ENCODE results near the gene MYL9. TPM values are rescaled to one million over a fixed set of nuclear protein-coding genes. Genes with fewer than 3 reads are reported as not detected.
A peak's percentile ranks its signal among the peaks of the same experiment; 100 is the strongest.

The MYL9 gene
- total RNA-seq, 1 experiment from 2014 or later, result 382 TPM

DNA sequence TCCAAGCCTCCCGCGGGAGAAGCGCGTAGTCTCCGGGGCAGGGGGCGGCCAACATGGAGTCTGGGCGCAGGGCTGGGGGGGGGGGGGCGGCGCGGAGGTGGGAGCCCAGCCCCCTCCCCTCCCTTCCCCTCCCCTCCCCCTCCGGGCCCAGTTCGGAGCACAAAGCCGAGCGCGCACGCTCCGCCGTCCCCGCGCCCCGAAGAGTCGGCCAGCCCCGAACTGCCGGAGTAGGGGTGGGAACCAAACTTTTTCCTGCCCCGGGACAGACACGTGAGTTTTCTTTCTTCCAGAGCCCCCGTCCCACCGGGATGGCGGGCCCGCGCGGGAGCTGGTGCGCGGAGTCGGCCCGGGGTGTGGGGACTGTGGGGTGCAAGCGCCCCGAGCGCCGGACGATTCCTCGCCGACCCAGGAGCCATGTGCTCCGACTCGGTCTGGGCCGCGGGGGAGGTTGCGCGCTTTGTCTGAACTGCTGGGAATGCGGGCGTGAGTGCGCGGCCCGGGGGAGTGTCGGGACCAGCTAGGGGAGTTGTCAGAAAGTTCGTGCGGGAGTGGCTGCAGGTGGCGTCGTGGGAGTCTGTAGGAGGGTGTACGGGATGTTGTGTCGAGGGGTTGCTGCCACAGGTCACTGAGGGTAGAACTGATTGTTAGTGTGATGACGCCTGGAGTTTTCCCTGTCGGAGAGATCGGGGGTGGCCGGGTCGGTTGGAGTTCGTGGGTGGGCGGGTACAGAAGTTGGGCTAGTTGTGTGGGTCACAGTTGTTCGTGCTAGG, 33.2 kb downstream of the MYL9 start:
- H3K4me3 ChIP-seq (ENCODE audit: low read depth, low read length), result peak overlapping the region; percentile 82
- peaks cover 29% of the 10 kb centered on the region for H3K4me1 ChIP-seq
- peak; percentile 89 to 90 for DNase-seq
- peaks cover 9% of the 10 kb centered on the region for H3K36me3 ChIP-seq (ENCODE audit: control insufficient read depth, insufficient read depth, low read length)
- Mint-ChIP-seq H3K27ac (ENCODE audit: unreplicated experiment) (peak overlapping the region; percentile 62), H3K4me3 (ENCODE audit: unreplicated experiment) (peak overlapping the region; percentile 79), H3K9me3 (ENCODE audit: unreplicated experiment) (no peaks in the 10 kb centered on the region), H3K36me3 (ENCODE audit: insufficient read depth, unreplicated experiment) (peaks cover 27% of the 10 kb centered on the region), H3K27me3 (ENCODE audit: insufficient read depth, unreplicated experiment) (no peaks in the 10 kb centered on the region), H3K4me1 (ENCODE audit: low read depth, unreplicated experiment) (peaks cover 12% of the 10 kb centered on the region)
- ChIA-PET CTCF (interaction anchor here (0.8 to 3.2 kb wide), 6 partner anchors 14 to 180 kb away, joined by 3 to 31 read pairs (median 6); partner anchors contain the start of gene RAB5IF), POLR2A (interaction anchor here (0.5 to 1.4 kb wide), 6 partner anchors 14 to 617 kb away, joined by 3 to 16 read pairs (median 6); partner anchors contain the start of gene RAB5IF)
- TF ChIP-seq, protein P1, sequence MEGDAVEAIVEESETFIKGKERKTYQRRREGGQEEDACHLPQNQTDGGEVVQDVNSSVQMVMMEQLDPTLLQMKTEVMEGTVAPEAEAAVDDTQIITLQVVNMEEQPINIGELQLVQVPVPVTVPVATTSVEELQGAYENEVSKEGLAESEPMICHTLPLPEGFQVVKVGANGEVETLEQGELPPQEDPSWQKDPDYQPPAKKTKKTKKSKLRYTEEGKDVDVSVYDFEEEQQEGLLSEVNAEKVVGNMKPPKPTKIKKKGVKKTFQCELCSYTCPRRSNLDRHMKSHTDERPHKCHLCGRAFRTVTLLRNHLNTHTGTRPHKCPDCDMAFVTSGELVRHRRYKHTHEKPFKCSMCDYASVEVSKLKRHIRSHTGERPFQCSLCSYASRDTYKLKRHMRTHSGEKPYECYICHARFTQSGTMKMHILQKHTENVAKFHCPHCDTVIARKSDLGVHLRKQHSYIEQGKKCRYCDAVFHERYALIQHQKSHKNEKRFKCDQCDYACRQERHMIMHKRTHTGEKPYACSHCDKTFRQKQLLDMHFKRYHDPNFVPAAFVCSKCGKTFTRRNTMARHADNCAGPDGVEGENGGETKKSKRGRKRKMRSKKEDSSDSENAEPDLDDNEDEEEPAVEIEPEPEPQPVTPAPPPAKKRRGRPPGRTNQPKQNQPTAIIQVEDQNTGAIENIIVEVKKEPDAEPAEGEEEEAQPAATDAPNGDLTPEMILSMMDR (IDR thresholded peaks at IDR 0.05; ENCODE audit: insufficient read depth in 1 of 2, low read depth in 1 of 2, low read length in 1 of 2, severe bottlenecking in 1 of 2, unreplicated experiment in 1 of 2), result peak in 1 of 2 experiments; percentile 25
- BruUV-seq (replicated peaks), result no TSS peak
- intact Hi-C loops (cut with micrococcal nuclease; ENCODE audit: unreplicated experiment), result loop anchor here (1.0 kb wide), 2 partner anchors 18 to 31 kb away; partner anchors contain the start of gene RAB5IF
- no peaks in the 10 kb centered on the region for H3K27me3 ChIP-seq (replicated peaks; ENCODE audit: control insufficient read depth, insufficient read depth, low read length)
- H3K9me3 ChIP-seq, result no peaks in the 10 kb centered on the region

DNA sequence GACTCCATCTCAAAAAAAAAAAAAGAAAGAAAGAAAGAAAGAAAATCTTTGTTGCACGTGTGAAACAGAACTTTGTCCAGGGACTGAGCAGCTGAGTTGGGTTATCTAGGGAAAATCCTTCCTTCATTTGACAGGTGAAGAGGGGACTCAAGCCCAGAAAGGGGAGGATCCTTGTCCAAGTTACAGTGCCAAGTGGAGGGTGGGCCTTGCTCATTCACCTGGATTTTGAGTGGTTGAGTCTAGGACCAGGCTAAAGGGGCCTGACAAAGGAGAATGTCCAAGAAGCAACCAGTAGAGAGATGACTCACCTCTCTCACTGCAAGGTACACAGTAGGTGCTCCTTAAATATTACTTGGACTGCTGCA, 34.7 kb downstream of the MYL9 start:
- Mint-ChIP-seq H3K4me1 (ENCODE audit: low read depth, unreplicated experiment) (peaks cover 12% of the 10 kb centered on the region), H3K27ac (ENCODE audit: unreplicated experiment) (peak overlapping the region; percentile 62), H3K27me3 (ENCODE audit: insufficient read depth, unreplicated experiment) (no peaks in the 10 kb centered on the region), H3K4me3 (ENCODE audit: unreplicated experiment) (peak overlapping the region; percentile 79), H3K9me3 (ENCODE audit: unreplicated experiment) (no peaks in the 10 kb centered on the region), H3K36me3 (ENCODE audit: insufficient read depth, unreplicated experiment) (peaks cover 41% of the 10 kb centered on the region)
- CTCF ChIA-PET, result interaction anchor here (0.6 to 3.2 kb wide), 4 partner anchors 12 to 198 kb away, joined by 3 to 31 read pairs (median 13); partner anchors contain the start of genes DSN1 and RAB5IF
- H3K4me3 ChIP-seq (ENCODE audit: low read depth, low read length), result no peak overlapping the region
- H3K9me3 ChIP-seq, result no peaks in the 10 kb centered on the region
- no peaks in the 10 kb centered on the region for H3K27me3 ChIP-seq (replicated peaks; ENCODE audit: control insufficient read depth, insufficient read depth, low read length)
- intact Hi-C loops (cut with micrococcal nuclease; ENCODE audit: unreplicated experiment), result no loop called here
- POLR2A ChIA-PET, result interaction anchor here (0.6 to 0.8 kb wide), 2 partner anchors 7 to 29 kb away, joined by 3 to 27 read pairs; partner anchors contain the start of gene RAB5IF
- TF ChIP-seq, protein P1 (IDR thresholded peaks at IDR 0.05; ENCODE audit: insufficient read depth in 1 of 2, low read depth in 1 of 2, low read length in 1 of 2, severe bottlenecking in 1 of 2, unreplicated experiment in 1 of 2), result no peak
- peaks cover 29% of the 10 kb centered on the region for H3K4me1 ChIP-seq
- peaks cover 11% of the 10 kb centered on the region for H3K36me3 ChIP-seq (ENCODE audit: control insufficient read depth, insufficient read depth, low read length)
- no peak for DNase-seq
- no TSS peak for BruUV-seq (replicated peaks)

DNA sequence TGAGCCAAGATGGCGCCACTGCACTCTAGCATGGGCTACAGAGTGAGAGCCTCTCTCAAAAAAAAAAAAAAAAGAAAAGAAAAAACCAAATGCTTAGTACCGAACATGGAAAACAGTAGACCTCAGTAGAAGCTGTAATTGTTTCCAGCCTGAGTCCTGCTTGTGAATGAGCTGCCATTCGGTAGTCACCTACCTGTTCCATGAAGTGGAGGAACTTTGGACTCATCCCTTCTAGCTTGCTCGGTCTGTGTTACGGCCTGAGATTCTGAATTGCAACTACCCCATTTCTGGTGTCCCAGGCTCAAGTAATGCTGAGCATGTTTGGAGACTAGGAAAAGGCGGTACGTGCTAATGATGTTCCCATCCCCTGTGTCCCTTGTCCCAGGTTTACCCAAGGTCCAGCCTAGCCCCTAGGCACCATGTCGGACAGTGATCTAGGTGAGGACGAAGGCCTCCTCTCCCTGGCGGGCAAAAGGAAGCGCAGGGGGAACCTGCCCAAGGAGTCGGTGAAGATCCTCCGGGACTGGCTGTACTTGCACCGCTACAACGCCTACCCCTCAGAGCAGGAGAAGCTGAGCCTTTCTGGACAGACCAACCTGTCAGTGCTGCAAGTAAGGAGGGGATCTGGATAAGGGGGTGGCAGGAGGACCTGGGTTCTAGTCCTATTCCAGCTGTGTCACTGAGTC, 37.2 kb downstream of the MYL9 start:
- Histone ChIP-seq H3K36me3 (ENCODE audit: control insufficient read depth, insufficient read depth, low read length) (peaks cover 13% of the 10 kb centered on the region), H3K4me3 (ENCODE audit: low read depth, low read length) (no peak overlapping the region), H3K27me3 (replicated peaks; ENCODE audit: control insufficient read depth, insufficient read depth, low read length) (no peaks in the 10 kb centered on the region), H3K4me1 (peaks cover 11% of the 10 kb centered on the region), H3K9me3 (no peaks in the 10 kb centered on the region)
- TF ChIP-seq, protein P1 (IDR thresholded peaks at IDR 0.05; ENCODE audit: insufficient read depth in 1 of 2, low read depth in 1 of 2, low read length in 1 of 2, severe bottlenecking in 1 of 2, unreplicated experiment in 1 of 2), result no peak
- Mint-ChIP-seq H3K4me1 (ENCODE audit: low read depth, unreplicated experiment) (no peaks in the 10 kb centered on the region), H3K27me3 (ENCODE audit: insufficient read depth, unreplicated experiment) (no peaks in the 10 kb centered on the region), H3K9me3 (ENCODE audit: unreplicated experiment) (no peaks in the 10 kb centered on the region), H3K36me3 (ENCODE audit: insufficient read depth, unreplicated experiment) (peaks cover 48% of the 10 kb centered on the region), H3K27ac (ENCODE audit: unreplicated experiment) (no peak overlapping the region), H3K4me3 (ENCODE audit: unreplicated experiment) (no peak overlapping the region)
- intact Hi-C loops (cut with micrococcal nuclease; ENCODE audit: unreplicated experiment), result no loop called here
- DNase-seq, result no peak
- ChIA-PET CTCF (interaction anchor here (1.0 to 1.2 kb wide), 2 partner anchors 10 to 13 kb away, joined by 3 read pairs; no protein-coding TSS in a partner anchor), POLR2A (no interaction called here)
- no TSS peak for BruUV-seq (replicated peaks)
